K562 (cell line): ENCODE results near the gene MRPL58. TPM values are rescaled to one million over a fixed set of nuclear protein-coding genes. Genes with fewer than 3 reads are reported as not detected.

Source experiments
- CREB1 ChIP-seq, 2 experiments: sonication (generic) in 1 of 2; formaldehyde crosslinking in 1 of 2; IDR thresholded peaks; 2 replicates each; pipeline versions ENCODE4 v1.6.1 to v1.8.0; 2012 to 2022; ENCODE audit warnings: inconsistent platforms in 1 of 2, mild to moderate bottlenecking in 1 of 2, missing genetic modification reagents in 1 of 2, moderate library complexity in 1 of 2
- FOXA3 ChIP-seq, 2 experiments: fragments of 450-650 bp in 1 of 2; sonication (generic) in 1 of 2; formaldehyde crosslinking; IDR thresholded peaks in 1 of 2; conservative IDR thresholded peaks in 1 of 2; 2 replicates each; pipeline versions ENCODE4 v1.4.0 to v1.8.0; 2020 to 2022; ENCODE audit warnings: mild to moderate bottlenecking in 2 of 2, missing genetic modification reagents in 1 of 2
- PURB ChIP-seq: sonication (generic); formaldehyde crosslinking; IDR thresholded peaks from 2 replicates; pipeline ENCODE4 v1.9.0; 2021; ENCODE audit warnings: low read depth, mild to moderate bottlenecking, missing genetic modification reagents
- RFX5 ChIP-seq: IDR thresholded peaks from 2 replicates; pipeline ENCODE4 v1.6.1; 2011; ENCODE audit warnings: low read depth, mild to moderate bottlenecking, improper control_type of control experiment, low read length
- SIN3B ChIP-seq: fragments of 450-650 bp; IDR thresholded peaks from 2 replicates; pipeline ENCODE4 v1.6.1; 2017; ENCODE audit warnings: low read depth, mild to moderate bottlenecking, moderate library complexity
- ZFX ChIP-seq: sonication (generic); formaldehyde crosslinking; IDR thresholded peaks from 2 replicates; pipeline ENCODE4 v1.8.0; 2022; ENCODE audit warnings: mild to moderate bottlenecking, missing genetic modification reagents, moderate library complexity
- ZNF764 ChIP-seq: fragments of 250-450 bp; sonication (Bioruptor Pico); IDR thresholded peaks from 2 replicates; pipeline ENCODE4 v1.4.0; 2020; ENCODE audit warnings: low read depth, mild to moderate bottlenecking, moderate library complexity
- polyA plus RNA-seq, 8 experiments: library from polyadenylated mRNA; depleted of rRNA in 4 of 8; stranded (reverse) in 5 of 8; unstranded in 3 of 8; fragments of >200 nt; fragmentation: Nextera tagmentation in 2 of 8; fragmentation: Illumina TruSeq in 1 of 8; extraction: Ambion mirVana in 2 of 8; extraction: Trizol in 1 of 8; gene quantifications; 2 replicates each; pipeline versions ENCODE4 v1.2.1 to v1.2.3, GENCODE V29; 2011 to 2014; ENCODE audit warnings: inconsistent platforms in 1 of 8, missing spikeins in 1 of 8
- total RNA-seq, 7 experiments: library from RNA; depleted of rRNA in 6 of 7; stranded (reverse); fragments of >200 nt in 6 of 7; fragmentation: Illumina TruSeq in 2 of 7; extraction: Trizol in 2 of 7; gene quantifications; 2 replicates each; pipeline versions ENCODE4 v1.2.1 to v1.2.3, GENCODE V29; 2011 to 2021; ENCODE audit warnings: low replicate concordance in 1 of 7
- TF ChIP-seq, protein P1 (sequence below): fragments of 450-650 bp; IDR thresholded peaks from 2 replicates; pipeline ENCODE4 v1.7.1; 2018; ENCODE audit warnings: mild to moderate bottlenecking, low read depth; ENCODE audit not compliant: partially characterized antibody

The MRPL58 gene
- total and polyA plus RNA-seq, 9 of the 15 experiments (the other 6 are each of a cell fraction or from before 2014, with no cell fraction given), result 30.8 to 107 (median 72.4) TPM

DNA sequence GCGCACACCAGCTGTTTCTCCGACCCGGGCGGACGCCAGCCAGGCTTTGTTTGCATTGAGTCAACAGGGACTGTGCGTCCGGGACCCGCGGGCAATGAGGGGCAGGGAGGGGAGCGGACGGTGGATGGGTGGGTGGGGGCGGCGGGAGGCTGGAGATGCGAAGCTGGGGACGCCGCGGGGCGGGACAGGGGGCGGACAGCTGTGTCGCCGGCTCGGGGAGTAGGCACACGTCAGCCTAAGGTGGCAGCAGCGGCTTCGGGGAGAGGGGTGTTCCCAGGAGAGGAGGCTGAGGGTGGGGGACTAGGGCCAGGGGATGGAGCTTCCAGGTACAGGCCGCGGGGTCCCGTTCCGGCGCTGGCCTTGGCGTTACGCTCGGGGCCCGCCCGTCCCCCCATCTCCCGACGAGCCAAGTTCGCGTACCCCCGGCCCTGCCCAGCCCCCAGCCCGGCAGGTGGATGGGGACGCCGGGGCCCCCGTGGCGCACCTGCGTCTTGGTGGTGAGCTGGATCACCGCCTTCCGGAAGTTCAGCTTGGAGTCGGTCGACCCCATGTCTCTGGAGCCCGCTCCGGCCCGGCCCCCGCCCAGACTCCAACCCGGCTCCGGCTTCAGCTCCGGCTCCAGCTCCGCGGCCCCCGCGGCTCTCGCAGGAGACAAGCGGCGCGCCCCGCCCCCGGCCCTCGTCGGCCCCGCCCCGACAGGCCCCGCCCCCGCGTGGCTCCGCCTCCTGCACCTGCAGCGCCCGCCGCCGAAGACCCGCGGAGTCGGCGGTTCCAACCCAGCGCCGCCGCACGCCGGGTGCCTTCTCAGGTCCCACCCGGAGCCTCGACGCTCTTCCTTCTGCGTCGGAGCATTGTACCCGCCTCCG lies 40.1 kb upstream of the MRPL58 start, which contains the start of gene HID1 (continued):
- TF ChIP-seq, protein P1, sequence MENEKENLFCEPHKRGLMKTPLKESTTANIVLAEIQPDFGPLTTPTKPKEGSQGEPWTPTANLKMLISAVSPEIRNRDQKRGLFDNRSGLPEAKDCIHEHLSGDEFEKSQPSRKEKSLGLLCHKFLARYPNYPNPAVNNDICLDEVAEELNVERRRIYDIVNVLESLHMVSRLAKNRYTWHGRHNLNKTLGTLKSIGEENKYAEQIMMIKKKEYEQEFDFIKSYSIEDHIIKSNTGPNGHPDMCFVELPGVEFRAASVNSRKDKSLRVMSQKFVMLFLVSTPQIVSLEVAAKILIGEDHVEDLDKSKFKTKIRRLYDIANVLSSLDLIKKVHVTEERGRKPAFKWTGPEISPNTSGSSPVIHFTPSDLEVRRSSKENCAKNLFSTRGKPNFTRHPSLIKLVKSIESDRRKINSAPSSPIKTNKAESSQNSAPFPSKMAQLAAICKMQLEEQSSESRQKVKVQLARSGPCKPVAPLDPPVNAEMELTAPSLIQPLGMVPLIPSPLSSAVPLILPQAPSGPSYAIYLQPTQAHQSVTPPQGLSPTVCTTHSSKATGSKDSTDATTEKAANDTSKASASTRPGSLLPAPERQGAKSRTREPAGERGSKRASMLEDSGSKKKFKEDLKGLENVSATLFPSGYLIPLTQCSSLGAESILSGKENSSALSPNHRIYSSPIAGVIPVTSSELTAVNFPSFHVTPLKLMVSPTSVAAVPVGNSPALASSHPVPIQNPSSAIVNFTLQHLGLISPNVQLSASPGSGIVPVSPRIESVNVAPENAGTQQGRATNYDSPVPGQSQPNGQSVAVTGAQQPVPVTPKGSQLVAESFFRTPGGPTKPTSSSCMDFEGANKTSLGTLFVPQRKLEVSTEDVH, result no peak
- TF ChIP-seq FOXA3 (CRISPR knock-in tag; conservative IDR thresholded peaks at IDR 0.05 in 1 of 2, IDR thresholded peaks at IDR 0.05 in 1 of 2) (no peak), CREB1 (IDR thresholded peaks at IDR 0.05) (no peak), CREB1 (CRISPR knock-in tag; IDR thresholded peaks at IDR 0.05) (0 out of 2 replicates have a peak, but pooled peaks have one; percentile 5), ZNF764 (CRISPR knock-in tag) (no peak), ZFX (CRISPR knock-in tag) (0 out of 2 replicates have a peak, but pooled peaks have one; percentile 43), SIN3B (no peak), PURB (CRISPR knock-in tag) (no peak), RFX5 (no peak)
